Hippocampal formation (tissue), 2 donors: Measurements from ENCODE around the gene ZNF532.

Experiments used
- DNase-seq, 2 donors: peaks; one replicate each; lab custom pipeline; 2025; lab: John Stamatoyannopoulos, UW

ZNF532 gene

DNA sequence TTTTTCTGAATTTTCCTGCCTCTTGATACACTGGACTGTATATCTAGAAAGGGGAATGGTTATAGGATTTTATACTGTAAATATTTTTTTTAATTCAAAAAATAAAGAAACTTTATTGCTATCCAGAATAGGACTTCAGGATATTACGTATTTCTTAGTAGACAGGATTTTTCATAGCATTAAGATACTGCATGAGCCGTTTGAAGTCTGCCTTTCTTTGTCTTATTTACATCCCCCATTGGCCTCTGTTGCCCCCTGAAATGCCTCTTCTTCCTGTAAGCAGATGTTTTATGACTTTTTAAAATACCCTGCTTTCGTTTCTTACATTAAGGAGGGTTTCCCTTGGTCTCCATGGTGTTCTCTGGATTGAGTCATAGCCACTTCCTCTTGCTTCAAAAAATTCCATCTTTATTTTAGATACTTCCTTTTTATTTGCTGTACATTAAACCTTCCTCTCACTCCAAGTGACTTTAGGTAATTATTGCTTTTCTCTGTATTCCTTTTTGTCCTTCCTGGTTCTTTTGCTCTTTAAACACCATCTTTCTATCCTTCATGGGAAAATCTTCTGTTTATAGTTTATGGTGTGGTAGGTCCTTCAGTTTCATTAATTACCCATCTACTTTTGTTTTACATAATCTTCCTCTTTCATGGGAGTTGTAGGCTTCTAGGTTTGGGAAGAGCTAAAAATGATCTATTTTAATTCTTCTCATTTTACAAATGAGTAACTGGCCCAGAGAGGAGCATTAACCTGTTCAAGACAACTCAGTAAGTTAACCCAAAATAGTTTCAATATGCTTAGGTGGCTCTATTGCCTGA lies 72.6 kb downstream of the ZNF532 start:
- DNase-seq = no peak

- DNase-seq = no peak
Observed at GRCh38 chr18:58937887-58938267, 73.2 kb downstream of the ZNF532 start.

DNA sequence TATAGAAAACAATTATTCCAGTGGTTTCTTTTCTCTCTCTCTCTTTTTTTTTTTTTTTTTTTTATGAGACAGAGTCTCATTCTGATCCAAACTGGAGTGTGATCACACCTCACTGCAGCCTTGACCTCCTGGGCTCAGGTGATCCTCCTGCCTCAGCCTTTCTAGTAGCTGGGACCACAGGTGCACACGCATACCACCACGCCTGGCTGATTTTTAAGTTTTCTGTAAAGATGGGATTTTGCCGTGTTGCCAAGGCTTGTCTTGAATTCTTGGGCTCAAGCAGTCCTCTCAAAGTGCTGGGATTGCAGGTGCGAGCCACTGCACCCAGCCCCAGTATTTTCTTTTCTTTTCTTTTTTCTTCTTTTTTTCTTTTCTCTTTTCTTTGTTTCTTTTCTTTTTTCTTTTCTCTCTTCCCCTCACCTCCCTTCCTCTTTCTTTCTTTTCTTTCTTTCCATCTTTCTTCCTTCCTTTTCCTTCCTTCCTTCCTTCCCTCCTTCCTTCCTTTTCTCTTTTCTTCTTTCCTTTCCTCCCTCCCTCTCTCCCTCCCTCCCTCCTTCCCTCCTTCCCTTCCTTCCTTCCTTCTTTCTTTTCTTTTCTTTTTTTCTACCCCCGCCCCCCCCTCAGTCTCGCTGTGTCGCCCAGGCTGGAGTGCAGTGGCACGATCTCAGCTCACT lies 76.9 kb downstream of the ZNF532 start:
- DNase-seq = no peak

GRCh38 chr18:58943896-58944295 lies 79.2 kb downstream of the ZNF532 start:
- no peak for DNase-seq

GRCh38 chr18:58947136-58947732 lies 82.6 kb downstream of the ZNF532 start:
- no peak for DNase-seq

DNA sequence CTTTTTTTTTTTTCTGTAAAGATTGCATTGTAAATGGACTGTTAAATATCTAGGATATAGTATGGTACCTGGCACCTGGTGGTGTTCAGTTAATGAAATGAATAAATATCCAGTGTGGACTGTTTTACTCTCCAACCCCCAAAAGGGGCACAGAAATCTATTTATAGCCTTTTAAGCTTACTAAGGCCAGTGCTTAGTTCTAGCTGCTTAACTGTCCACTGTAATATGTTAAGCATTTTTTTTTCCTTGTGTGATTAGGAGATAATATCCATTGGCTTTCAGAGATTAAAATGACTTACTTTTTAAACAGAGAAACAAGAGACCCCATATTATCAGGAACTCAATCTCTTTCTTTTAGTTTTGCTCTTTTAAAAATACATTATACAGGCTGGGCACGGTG lies 84.4 kb downstream of the ZNF532 start:
- DNase-seq = no peak

- DNase-seq = no peak
Observed at GRCh38 chr18:58951986-58952702, 87.5 kb downstream of the ZNF532 start.

- no peak for DNase-seq
Observed at GRCh38 chr18:58952858-58953257, 88.2 kb downstream of the ZNF532 start.

- no peak for DNase-seq
Observed at GRCh38 chr18:58953627-58954026, 89.0 kb downstream of the ZNF532 start.

DNA sequence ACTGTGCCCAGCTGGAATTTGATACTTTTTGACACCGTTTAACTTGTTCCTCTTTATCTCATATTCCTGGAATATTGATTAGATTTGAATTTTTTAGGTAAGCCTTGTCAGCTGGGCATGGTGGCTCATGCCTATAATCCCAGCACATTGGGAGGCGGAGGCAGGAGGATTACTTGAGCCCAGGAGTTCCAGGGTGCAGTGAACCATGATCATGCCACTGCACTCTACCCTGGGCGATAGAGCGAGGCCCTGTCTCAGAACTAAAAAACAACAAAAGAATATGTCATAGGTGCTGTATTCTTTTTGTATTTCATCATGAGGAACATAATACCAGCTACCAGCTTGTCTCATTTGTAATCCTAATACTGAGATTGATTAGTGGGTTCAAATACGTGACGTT lies 90.3 kb downstream of the ZNF532 start:
- no peak for DNase-seq

DNA sequence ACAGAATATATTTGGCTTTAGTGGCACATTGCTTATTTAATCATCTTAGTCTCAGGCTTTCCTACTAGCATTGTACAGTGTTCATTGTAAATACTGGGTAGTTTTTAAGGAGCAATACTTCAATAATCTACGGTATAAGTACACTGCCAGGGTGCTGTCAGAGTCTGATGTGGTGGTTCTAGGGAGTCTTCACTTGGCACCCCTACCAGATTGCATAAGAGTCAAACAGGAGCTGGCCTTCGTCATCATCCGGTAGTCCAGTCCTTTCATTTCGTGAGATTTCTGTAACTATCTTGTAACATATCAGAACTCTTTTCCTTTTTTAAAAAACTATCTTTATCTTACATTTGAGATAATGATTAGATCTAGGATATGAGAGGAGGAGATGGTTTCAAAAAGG lies 91.1 kb downstream of the ZNF532 start:
- no peak for DNase-seq

- DNase-seq = no peak
Observed at GRCh38 chr18:58958628-58959027, 94.0 kb downstream of the ZNF532 start.

GRCh38 chr18:58960508-58960907 lies 95.8 kb downstream of the ZNF532 start:
- no peak for DNase-seq

DNA sequence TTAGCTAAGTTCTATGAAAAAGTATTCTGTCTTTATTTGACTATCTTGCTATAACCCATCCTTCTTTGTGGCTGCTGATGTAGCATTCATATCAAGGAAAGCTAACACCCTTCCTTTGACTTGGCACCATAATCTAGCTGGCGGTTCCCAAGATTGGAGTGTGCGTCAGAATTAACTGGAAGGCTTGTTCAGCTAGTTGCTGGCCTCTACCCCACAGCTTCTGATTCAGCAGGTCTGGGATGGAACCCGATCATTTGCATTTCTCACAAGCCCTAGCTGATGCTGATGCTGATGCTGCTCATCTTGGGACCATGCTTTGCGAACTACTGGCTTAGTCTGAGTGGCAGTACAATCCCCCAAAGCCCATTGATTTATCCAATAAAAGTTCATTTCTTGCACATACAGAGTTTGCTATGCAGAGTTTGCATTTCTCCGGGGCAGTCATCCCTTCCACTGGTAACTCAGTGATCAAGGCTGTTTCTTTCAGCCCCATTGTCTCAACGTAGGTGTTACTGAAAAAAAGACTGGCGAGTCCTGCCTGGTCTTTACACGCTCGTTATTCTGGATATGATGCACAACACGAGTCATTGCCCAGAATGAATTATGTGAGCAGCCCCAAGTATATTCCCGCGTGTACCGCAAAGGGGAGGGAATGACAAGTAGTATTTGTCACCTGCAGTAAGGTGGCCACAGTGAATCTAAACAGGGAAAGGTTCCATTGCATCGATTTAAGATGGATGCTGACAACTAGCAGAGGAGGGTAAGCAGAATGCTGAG lies 96.5 kb downstream of the ZNF532 start:
- no peak for DNase-seq

DNA sequence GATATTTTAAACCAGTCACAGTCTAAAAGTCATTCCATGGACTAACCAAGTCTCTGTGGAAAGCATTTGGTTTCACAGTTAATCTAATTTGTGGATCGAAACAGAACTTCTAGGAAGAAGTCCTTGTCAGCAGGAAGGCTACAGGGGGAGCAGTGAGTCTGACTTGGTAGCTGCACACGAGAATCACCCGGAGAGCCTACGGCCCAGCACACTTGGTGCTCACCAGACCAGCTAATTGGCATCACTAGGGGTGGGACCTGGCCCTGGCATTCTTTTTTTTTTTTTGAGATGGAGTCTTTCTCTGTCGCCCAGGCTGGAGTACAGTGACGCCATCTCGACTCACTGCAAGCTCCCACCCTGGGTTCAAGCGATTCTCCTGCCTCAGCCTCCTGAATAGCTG lies 97.7 kb downstream of the ZNF532 start:
- DNase-seq = no peak

DNA sequence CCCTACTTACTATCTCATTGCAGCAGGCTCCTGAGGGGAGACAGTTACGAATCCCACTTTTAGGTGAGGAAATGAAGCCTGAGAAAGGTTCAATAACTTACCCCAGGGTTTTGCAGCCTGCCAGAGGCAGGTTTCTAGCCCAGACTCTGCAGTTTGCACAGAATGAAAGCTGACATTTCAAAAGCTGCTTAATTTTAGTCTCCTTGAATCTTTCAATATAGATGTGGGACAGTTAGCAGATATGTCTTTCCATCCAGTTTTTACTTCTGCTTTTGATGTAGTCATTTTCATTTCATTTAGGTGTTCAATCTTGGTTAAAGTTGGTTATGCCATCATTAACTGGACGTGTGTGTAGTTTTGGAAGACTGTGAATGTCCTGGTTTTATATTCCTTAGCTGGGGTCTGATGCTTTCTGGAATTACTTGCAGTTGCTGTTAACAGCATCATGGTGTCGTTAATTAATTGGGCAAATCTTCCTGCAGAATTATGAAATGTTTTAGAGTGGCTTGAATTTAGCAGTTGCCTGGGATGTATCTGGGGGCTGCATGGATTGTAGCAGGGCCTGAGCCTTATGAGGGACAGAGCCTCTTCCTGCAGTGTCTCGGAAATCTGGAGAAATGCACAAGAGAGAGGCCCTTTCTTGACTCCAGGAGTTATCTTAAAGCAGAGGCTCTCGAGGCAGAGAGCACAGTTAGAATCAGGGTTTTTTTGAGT lies 100.8 kb downstream of the ZNF532 start:
- DNase-seq = no peak

DNA sequence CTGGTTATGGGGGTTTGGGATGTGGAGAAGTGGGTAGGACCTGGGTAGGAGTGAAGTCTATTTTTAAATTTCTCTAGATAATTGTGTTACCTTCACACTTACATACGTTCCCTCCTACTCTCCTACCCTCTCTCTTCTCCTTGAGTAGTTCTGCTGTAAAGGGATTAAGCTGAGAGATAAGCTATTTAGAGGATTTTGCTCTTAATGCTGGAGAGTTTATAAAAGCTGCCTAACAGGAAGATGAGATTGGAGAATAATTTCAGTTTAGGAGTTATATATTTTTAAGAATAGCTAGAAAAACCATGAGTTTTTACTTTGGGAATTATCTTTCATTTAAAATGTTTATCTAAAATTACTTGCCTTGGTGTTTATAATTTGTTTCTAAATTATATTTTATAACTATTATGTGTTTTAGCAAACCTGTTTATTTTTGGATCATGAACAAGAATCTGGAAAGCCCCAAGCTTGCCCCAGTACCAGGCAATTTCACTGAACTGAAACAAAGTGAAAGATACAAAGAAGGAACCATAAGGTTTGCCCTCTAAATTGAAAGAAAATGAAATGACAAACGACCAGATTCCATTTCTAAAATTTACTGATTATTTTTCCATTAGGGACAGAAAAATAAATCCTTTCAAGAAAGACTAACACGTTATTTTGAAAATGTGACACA lies 101.5 kb downstream of the ZNF532 start:
- DNase-seq = peak in 1 of 2 donors; percentile 41

GRCh38 chr18:58966704-58967103 lies 102.0 kb downstream of the ZNF532 start:
- no peak for DNase-seq

DNA sequence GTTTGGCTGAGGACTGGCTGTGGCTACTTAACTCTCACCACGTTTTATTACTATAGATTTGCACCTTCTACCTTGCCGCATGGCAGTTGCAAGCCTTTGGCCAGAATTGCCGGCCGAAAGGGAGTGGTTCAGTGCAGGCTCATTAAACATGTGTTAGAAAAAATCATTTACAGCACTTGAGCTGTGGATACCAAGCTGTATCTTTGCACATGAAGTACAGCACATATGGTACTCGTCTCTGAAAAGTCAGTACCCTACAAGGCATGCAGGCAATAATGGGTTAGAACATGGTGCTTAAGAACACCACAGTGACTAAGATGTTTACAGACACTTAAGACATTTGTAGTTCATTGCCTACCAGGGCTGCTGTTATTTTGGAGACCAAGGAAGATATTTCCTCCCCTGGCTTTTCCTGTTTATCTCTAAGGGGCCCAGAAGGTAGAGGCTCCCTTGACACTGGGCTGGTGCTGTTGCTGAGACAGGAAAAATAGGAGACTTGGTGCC lies 103.1 kb downstream of the ZNF532 start:
- no peak for DNase-seq
